HG03108 (cell line): Measurements from ENCODE around the gene SRA1.
A peak's percentile ranks its signal among the peaks of the same experiment; 100 is the strongest.

Experiments
- ATAC-seq: cut with Tn5 transposase; IDR thresholded peaks from one replicate; pipeline ENCODE4 v1.9.1; 2021; ENCODE audit warnings: moderate library complexity; ENCODE audit not compliant: unreplicated experiment

Gene SRA1

GRCh38 chr5:140571105-140571504, 13.8 kb upstream of the SRA1 start:
- ATAC-seq = no peak

GRCh38 chr5:140570488-140570887, 13.2 kb upstream of the SRA1 start:
- no peak for ATAC-seq

- no peak for ATAC-seq
These were observed 12.8 kb upstream of the SRA1 start for GRCh38 chr5:140570058-140570457.

GRCh38 chr5:140569197-140569596, 11.9 kb upstream of the SRA1 start:
- ATAC-seq = peak; percentile 26

GRCh38 chr5:140568443-140569063, 11.3 kb upstream of the SRA1 start:
- no peak for ATAC-seq

DNA sequence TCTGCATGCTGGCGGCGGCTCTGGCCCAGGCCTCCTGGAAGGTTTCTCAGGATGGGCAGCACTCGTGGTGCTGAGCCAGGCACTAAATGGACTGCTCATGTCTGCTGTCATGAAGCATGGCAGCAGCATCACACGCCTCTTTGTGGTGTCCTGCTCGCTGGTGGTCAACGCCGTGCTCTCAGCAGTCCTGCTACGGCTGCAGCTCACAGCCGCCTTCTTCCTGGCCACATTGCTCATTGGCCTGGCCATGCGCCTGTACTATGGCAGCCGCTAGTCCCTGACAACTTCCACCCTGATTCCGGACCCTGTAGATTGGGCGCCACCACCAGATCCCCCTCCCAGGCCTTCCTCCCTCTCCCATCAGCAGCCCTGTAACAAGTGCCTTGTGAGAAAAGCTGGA, 10.6 kb upstream of the SRA1 start:
- no peak for ATAC-seq

GRCh38 chr5:140567136-140567818, 10.0 kb upstream of the SRA1 start:
- no peak for ATAC-seq

GRCh38 chr5:140566665-140567064, 9.4 kb upstream of the SRA1 start:
- no peak for ATAC-seq

- ATAC-seq = no peak
These were observed 8.5 kb upstream of the SRA1 start for GRCh38 chr5:140565780-140566095.

DNA sequence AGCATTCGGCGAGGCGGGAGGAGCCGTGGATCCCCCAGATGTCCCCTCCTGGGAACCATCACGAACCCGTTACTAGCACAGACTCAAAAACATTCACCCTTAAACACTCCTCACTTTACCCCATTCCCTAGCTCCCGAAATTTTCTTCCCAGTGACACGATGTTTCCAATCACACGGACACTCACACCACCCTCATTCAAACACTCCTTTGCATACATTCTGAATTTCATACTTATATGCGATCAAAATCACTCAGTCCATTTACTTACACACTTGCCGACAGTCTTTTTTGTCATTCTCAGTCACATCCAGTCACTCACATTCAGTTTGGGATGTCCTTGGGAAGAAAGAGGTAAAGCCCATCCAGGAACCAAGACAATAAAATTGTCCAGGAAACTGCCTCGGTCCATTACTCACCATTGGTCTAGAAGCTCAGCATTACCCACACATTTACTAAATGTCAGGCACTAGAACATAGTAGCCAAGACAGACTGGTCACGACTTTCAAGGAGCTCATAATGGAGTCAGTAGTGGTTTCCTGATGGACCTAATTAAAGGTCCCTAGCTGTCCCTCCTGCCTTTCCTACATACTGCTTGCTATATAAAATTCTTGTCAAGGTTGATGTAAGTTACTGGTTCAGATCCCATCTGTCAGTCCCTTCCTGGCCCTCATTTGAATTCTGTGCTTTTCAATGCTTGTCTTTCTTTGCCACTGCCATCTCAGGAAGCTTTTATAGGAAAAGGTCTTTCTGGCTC, 7.9 kb upstream of the SRA1 start:
- peak; percentile 1 for ATAC-seq

DNA sequence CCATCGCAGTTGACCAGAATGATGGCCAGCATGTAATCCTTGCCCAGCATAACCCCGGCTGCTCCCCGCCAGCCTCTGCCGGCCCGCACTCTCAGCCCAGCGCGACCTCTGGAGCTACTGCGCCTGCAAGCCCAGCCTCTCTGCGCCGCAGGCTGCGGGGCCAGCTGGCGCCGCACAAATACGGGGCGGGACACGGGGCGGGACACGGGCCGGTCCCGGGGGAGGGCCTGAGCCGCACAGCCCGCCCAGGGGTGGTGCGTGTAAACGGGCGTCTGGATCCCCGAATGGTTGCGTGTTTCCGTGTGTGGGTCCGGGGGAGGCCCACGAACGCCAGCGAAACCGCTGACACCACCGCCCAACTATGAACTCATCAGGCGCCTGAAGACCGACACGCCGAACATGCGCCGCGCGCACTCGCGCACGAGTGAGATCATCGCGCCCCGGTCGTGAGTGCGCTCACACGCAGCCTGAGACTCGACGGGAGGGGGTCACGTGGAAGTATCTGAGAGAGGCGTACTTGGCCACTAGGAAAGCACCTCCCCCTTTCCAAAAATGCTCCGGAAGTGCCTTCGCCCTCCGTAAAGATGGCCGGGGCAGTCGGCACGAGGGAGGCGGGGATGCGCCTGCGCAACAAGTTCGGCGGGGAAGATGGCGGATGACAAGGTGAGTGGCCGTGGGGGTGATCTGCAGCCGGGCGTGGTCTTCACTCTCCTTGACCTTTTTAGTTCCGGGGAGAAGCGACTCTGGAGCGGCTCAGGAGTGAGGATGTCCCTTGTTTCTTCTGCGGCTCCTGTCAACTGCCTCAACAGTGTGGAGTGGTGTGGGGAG, 7.1 kb upstream of the SRA1 start, which contains the start of the genes APBB3 and SLC35A4:
APBB3 (minus strand) TSS at position 403 of the 828 bp plus-strand sequence; CDS start at position 50, 353 bp downstream.
SLC35A4 (plus strand) TSS at position 633 of the 828 bp plus-strand sequence. CDS start 2,342 bp downstream, outside the sequence.
- ATAC-seq = peak; percentile 88

- ATAC-seq = no peak
These were observed 6.3 kb upstream of the SRA1 start for GRCh38 chr5:140563596-140563995.

GRCh38 chr5:140561753-140562523, 4.7 kb upstream of the SRA1 start:
- ATAC-seq = no peak

DNA sequence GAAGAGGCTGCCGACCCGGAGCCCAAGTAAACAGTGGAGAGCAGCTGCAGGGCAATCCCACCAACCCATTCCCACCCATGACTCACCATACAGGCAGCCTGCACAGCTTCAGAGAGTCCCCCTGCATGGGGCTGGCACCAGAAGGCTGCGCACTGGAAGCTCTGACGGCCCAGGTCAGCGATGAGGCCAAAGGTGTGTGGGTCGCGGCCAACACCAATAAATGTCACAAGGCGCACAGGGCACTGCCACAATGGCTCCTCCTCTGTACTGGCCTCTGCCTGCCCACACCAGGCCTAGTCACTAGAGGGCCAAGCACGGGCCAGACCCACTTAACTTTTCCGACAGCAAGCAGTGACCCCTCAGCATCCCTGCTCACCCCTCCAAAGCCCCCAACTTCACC, 3.0 kb upstream of the SRA1 start:
- no peak for ATAC-seq

DNA sequence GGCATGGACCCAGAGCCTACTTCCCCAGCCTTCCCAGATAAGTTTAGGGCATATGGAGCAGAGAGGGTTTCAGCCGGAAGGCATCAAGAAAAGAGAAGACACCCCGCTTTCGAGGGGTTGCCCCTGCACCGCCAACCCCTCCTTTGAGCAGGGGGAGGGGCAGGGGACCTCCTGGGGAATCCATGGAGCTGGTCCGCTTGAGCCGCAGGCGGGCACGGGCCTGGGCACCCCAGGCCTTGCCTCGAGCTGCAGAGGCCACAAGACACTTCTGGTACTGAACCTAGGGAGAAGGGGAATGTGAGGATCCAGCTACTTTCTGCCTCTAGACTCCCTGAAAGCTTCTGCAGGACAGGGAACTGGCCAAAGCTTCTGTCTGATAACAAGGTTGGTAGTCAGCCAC, 1.3 kb upstream of the SRA1 start:
- no peak for ATAC-seq

GRCh38 chr5:140557965-140558364, 692 bp upstream of the SRA1 start:
- ATAC-seq = no peak

- ATAC-seq = no peak
These were observed 835 bp downstream of the SRA1 start for GRCh38 chr5:140556438-140556837.

GRCh38 chr5:140555747-140556312, 1.4 kb downstream of the SRA1 start:
- ATAC-seq = no peak

DNA sequence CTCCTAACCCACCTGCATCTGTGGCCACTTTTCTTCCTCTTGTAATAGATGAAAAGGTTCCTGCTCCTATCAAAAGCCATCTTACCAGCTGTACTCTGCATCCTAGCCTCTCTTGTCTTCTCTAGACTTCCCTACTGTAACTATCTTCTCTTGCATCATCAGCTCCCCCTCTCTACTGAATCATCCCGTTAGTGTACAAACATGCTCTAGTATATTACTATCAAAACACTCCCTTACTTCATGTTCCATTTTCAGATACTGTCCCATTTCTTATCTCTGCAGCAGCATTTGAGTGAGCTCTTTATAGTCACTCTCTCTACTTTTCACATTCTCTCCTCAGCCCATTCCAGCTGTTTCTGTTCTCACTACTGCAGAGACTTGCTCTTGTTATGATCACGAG, 2.8 kb downstream of the SRA1 start:
- no peak for ATAC-seq

GRCh38 chr5:140553657-140554056, 3.6 kb downstream of the SRA1 start:
- no peak for ATAC-seq
